A549 (cell line): Measurements from ENCODE around the gene SETD4. TPM values are rescaled to one million over a fixed set of nuclear protein-coding genes. Genes with fewer than 3 reads are reported as not detected.

ENCODE experiments used
- ATAC-seq, 2 experiments: fragments of 200-7000 bp in 1 of 2; fragments of >200 bp in 1 of 2; cut with Nextera tagmentation in 1 of 2; cut with Tn5 transposase in 1 of 2; 3 replicates each; pipeline versions ENCODE4 v1.8.0 to v1.9.1; 2018 to 2020; ENCODE audit warnings: mild to moderate bottlenecking in 1 of 2, moderate library complexity in 1 of 2
- CTCF ChIA-PET: fragments of 300-600 bp; sonication (Branson Sonifier 250); formaldehyde crosslinking; extraction: SDS; loops from one replicate; lab custom pipeline; 2021; ENCODE audit warnings: antibody characterized with exemption, inconsistent platforms; lab: Yijun Ruan, JAX
- POLR2A ChIA-PET: fragments of 350-600 bp; formaldehyde crosslinking; extraction: SDS; loops from one replicate; lab custom pipeline; 2021; ENCODE audit warnings: antibody characterized with exemption, inconsistent platforms; lab: Yijun Ruan, JAX
- DNase-seq, 2 experiments: peaks; one replicate each; pipeline versions ENCODE4 v3.0.0 to v3.0.0-alpha.2; 2011 to 2016; ENCODE audit warnings: low read depth in 1 of 2, low spot score in 1 of 2
- FAIRE-seq: peaks from 2 replicates; lab custom pipeline; 2011; peaks lifted over from hg19 to GRCh38; lab: Jason Lieb, UNC
- H3K27ac ChIP-seq, 2 experiments: fragments of >200 bp; sonication (Bioruptor Twin); formaldehyde crosslinking; 3 replicates each; pipeline ENCODE4 v1.5.1; 2016 to 2017
- H3K4me1 ChIP-seq: fragments of >200 bp; sonication (Bioruptor Twin); formaldehyde crosslinking; 3 replicates; pipeline ENCODE4 v1.6.1; 2016
- H3K4me2 ChIP-seq: fragments of >200 bp; sonication (Bioruptor Twin); formaldehyde crosslinking; 3 replicates; pipeline ENCODE4 v1.6.1; 2016
- H3K4me3 ChIP-seq: fragments of >200 bp; sonication (Bioruptor Twin); formaldehyde crosslinking; 3 replicates; pipeline ENCODE4 v1.5.1; 2016
- H3K9me3 ChIP-seq: fragments of >200 bp; sonication (Bioruptor Twin); formaldehyde crosslinking; 3 replicates; pipeline ENCODE4 v1.6.1; 2016
- BCL3 ChIP-seq: fragments of >200 bp; sonication (Bioruptor Twin); formaldehyde crosslinking; IDR thresholded peaks from 3 replicates; pipeline ENCODE4 v1.6.1; 2016
- CBX8 ChIP-seq: fragments of 200-600 bp; sonication (generic); IDR thresholded peaks from 2 replicates; pipeline ENCODE4 v1.6.1; 2016
- CEBPB ChIP-seq, 2 experiments: fragments of >200 bp in 1 of 2; sonication (Bioruptor Twin) in 1 of 2; formaldehyde crosslinking in 1 of 2; IDR thresholded peaks; 2 replicates each; pipeline ENCODE4 v1.6.1; 2012 to 2016
- CTCF ChIP-seq: fragments of >200 bp; sonication (Bioruptor Twin); formaldehyde crosslinking; IDR thresholded peaks from 3 replicates; pipeline ENCODE4 v1.5.1; 2016
- EHMT2 ChIP-seq: fragments of 200-600 bp; sonication (generic); IDR thresholded peaks from 2 replicates; pipeline ENCODE4 v1.6.1; 2016; ENCODE audit warnings: antibody characterized with exemption, low read depth, mild to moderate bottlenecking, moderate library complexity
- EP300 ChIP-seq, 2 experiments: fragments of >200 bp; sonication (Bioruptor Twin); formaldehyde crosslinking; IDR thresholded peaks; 2 replicates in 1 of 2; 3 replicates in 1 of 2; pipeline ENCODE4 v1.6.1; 2016 to 2017
- FOSL2 ChIP-seq, 2 experiments: fragments of 450-650 bp in 1 of 2; fragments of >200 bp in 1 of 2; sonication (Bioruptor Twin) in 1 of 2; formaldehyde crosslinking; IDR thresholded peaks; 2 replicates each; pipeline versions ENCODE4 v1.5.0 to v1.6.1; 2016 to 2020; ENCODE audit warnings: mild to moderate bottlenecking in 1 of 2, moderate library complexity in 1 of 2
- FOXS1 ChIP-seq: fragments of 250-450 bp; sonication (Bioruptor Pico); IDR thresholded peaks from 2 replicates; pipeline ENCODE4 v1.5.0; 2020; ENCODE audit warnings: mild to moderate bottlenecking, moderate library complexity
- GATA3 ChIP-seq: IDR thresholded peaks from 2 replicates; pipeline ENCODE4 v1.6.1; 2012; ENCODE audit warnings: borderline replicate concordance
- HEYL ChIP-seq: fragments of 250-450 bp; sonication (Bioruptor Pico); IDR thresholded peaks from 2 replicates; pipeline ENCODE4 v1.8.0; 2021; ENCODE audit warnings: mild to moderate bottlenecking, moderate library complexity
- MAFK ChIP-seq: fragments of 450-650 bp; IDR thresholded peaks from 2 replicates; pipeline ENCODE4 v1.6.1; 2014; ENCODE audit not compliant: partially characterized antibody
- PHF8 ChIP-seq: fragments of 200-600 bp; sonication (generic); IDR thresholded peaks from 2 replicates; pipeline ENCODE4 v1.6.1; 2016; ENCODE audit warnings: low read depth, mild to moderate bottlenecking, antibody characterized with exemption, moderate library complexity, borderline replicate concordance
- RCOR1 ChIP-seq: fragments of 150-350 bp; IDR thresholded peaks from 2 replicates; pipeline ENCODE4 v1.6.1; 2014; ENCODE audit warnings: antibody characterized with exemption, low read length, low read depth
- RFX5 ChIP-seq: fragments of 450-650 bp; IDR thresholded peaks from 2 replicates; pipeline ENCODE4 v1.7.1; 2014; ENCODE audit warnings: antibody characterized with exemption, mild to moderate bottlenecking, moderate library complexity
- RNF2 ChIP-seq: fragments of 200-600 bp; sonication (generic); IDR thresholded peaks from 2 replicates; pipeline ENCODE4 v1.6.1; 2016; ENCODE audit warnings: low read depth, mild to moderate bottlenecking, antibody characterized with exemption, moderate library complexity, borderline replicate concordance
- SMC3 ChIP-seq: fragments of >200 bp; sonication (Bioruptor Twin); formaldehyde crosslinking; IDR thresholded peaks from 3 replicates; pipeline ENCODE4 v1.6.1; 2018; ENCODE audit warnings: inconsistent platforms
- TP53 ChIP-seq: fragments of 250-450 bp; sonication (Bioruptor Pico); IDR thresholded peaks from 2 replicates; pipeline ENCODE4 v1.5.0; 2021; ENCODE audit warnings: mild to moderate bottlenecking, moderate library complexity
- ZC3H11A ChIP-seq: fragments of 450-650 bp; IDR thresholded peaks from 2 replicates; pipeline ENCODE4 v1.6.1; 2014; ENCODE audit warnings: antibody characterized with exemption, mild to moderate bottlenecking
- ZSCAN20 ChIP-seq: fragments of 250-450 bp; sonication (Bioruptor Pico); IDR thresholded peaks from 2 replicates; pipeline ENCODE4 v1.8.0; 2022; ENCODE audit warnings: mild to moderate bottlenecking, moderate library complexity
- WGBS: methylation state at CpG from one replicate; pipeline ENCODE4 v1.1.6; 2017; ENCODE audit errors: missing lambda C conversion rate; 5-methylcytosine and 5-hydroxymethylcytosine counted together
- polyA plus RNA-seq, 4 experiments: library from polyadenylated mRNA; depleted of rRNA in 3 of 4; stranded (reverse); fragments of >200 nt; fragmentation: RNase III in 1 of 4; extraction: RNeasy Plus Mini Kit Qiagen cat#74134 plus additional on column Dnase treatment in 1 of 4; gene quantifications; 2 replicates in 3 of 4; 3 replicates in 1 of 4; pipeline ENCODE4 v1.2.3, GENCODE V29; 2011 to 2017

The SETD4 gene
- polyA plus RNA-seq, 2 of the 4 experiments (the other 2 are of a cell fraction), result 10.3 to 17.1 TPM

- H3K4me1 ChIP-seq, result peaks cover 4% of the 10 kb centered on the region
- H3K27ac ChIP-seq, result no peak overlapping the region
- no peak for DNase-seq
- TF ChIP-seq TP53 (CRISPR knock-in tag), result no peak
- no peak for TF ChIP-seq HEYL
- no peak for TF ChIP-seq PHF8
- TF ChIP-seq GATA3, result no peak
- TF ChIP-seq RNF2, result no peak
- no peak for TF ChIP-seq ZC3H11A
- TF ChIP-seq FOSL2 (IDR thresholded peaks at IDR 0.05), result no peak
- TF ChIP-seq FOSL2 (CRISPR knock-in tag; IDR thresholded peaks at IDR 0.05), result no peak
- no peak for TF ChIP-seq RCOR1
- TF ChIP-seq CEBPB (IDR thresholded peaks at IDR 0.05), result no peak
- no peak for TF ChIP-seq CTCF
- ChIA-PET POLR2A (no interaction called here), CTCF (no interaction called here)
- no peak overlapping the region for H3K4me2 ChIP-seq
- FAIRE-seq, result no peak
- H3K4me3 ChIP-seq, result no peak overlapping the region
- no peak for ATAC-seq
- peaks cover 6% of the 10 kb centered on the region for H3K9me3 ChIP-seq
- 94% methylated on average over 4 of the region's 4 CpGs for WGBS
Measured at GRCh38 chr21:36064085-36064460, 3.7 kb upstream of the SETD4 start.

- DNase-seq, result no peak
- WGBS, result 91% methylated on average over 14 of the region's 14 CpGs
- no peak overlapping the region for H3K27ac ChIP-seq
Measured at GRCh38 chr21:36063375-36064084, 3.2 kb upstream of the SETD4 start.

GRCh38 chr21:36061445-36061844, 1.1 kb upstream of the SETD4 start:
- no peak overlapping the region for H3K4me2 ChIP-seq
- DNase-seq (no peak), ATAC-seq (no peak), FAIRE-seq (no peak)
- POLR2A ChIA-PET, result no interaction called here
- H3K9me3 ChIP-seq, result no peaks in the 10 kb centered on the region
- TF ChIP-seq BCL3, result no peak
- TF ChIP-seq MAFK, result no peak
- TF ChIP-seq ZSCAN20, result no peak
- no peak for TF ChIP-seq EHMT2
- TF ChIP-seq FOXS1 (CRISPR knock-in tag), result no peak
- no peak for TF ChIP-seq SMC3
- TF ChIP-seq RCOR1, result no peak
- no peak for TF ChIP-seq RFX5
- CTCF ChIA-PET, result no interaction called here
- H3K27ac ChIP-seq, result no peak overlapping the region
- H3K4me3 ChIP-seq, result no peak overlapping the region
- WGBS, result 93% methylated on average over 2 of the region's 2 CpGs
- peaks cover 15% of the 10 kb centered on the region for H3K4me1 ChIP-seq

More at GRCh38 chr21:36063375-36064084, 3.2 kb upstream of the SETD4 start:
- ATAC-seq (no peak), FAIRE-seq (no peak)
- H3K4me2 ChIP-seq, result no peak overlapping the region
- H3K9me3 ChIP-seq, result peaks cover under 1% of the 10 kb centered on the region; the same call in 2 of the 3 replicates
- H3K4me1 ChIP-seq, result peaks cover 9% of the 10 kb centered on the region
- POLR2A ChIA-PET, result no interaction called here
- CTCF ChIA-PET, result no interaction called here
- no peak for TF ChIP-seq HEYL
- no peak for TF ChIP-seq TP53 (CRISPR knock-in tag)
- no peak for TF ChIP-seq CBX8
- TF ChIP-seq GATA3, result no peak
- TF ChIP-seq CEBPB (IDR thresholded peaks at IDR 0.05), result no peak
- TF ChIP-seq EP300 (IDR thresholded peaks at IDR 0.05), result no peak
- no peak overlapping the region for H3K4me3 ChIP-seq
